GM13976 (cell line): Measurements from ENCODE around the gene CYP3A5.
"Not testable (repeated sequence)": the region's sequence is repeated elsewhere in the genome, so short reads cannot be mapped to it uniquely, and the experiment has no call there.

Experiments used
- DNase-seq: peaks from one replicate; pipeline ENCODE4 v3.0.0; 2012; ENCODE audit warnings: low spot score
- CTCF ChIP-seq: IDR thresholded peaks from 2 replicates; pipeline ENCODE4 v1.5.1; 2012; ENCODE audit warnings: borderline replicate concordance, mild to moderate bottlenecking; ENCODE audit not compliant: insufficient read depth; ENCODE audit errors: extremely low read depth, missing control alignments, control extremely low read depth
- in situ Hi-C: fragments of 300-500 bp; cut with MboI; formaldehyde crosslinking; loops from one replicate; pipeline ENCODE4 v1.12.0; 2022; ENCODE audit warnings: low sequenced_read_pairs, mixed read lengths, inconsistent platforms; ENCODE audit not compliant: unreplicated experiment

Gene CYP3A5

GRCh38 chr7:99645590-99645989 lies 34.2 kb downstream of the CYP3A5 start:
- DNase-seq, result no peak

GRCh38 chr7:99644431-99644830 lies 35.4 kb downstream of the CYP3A5 start:
- in situ Hi-C loops, result no loop called here
- TF ChIP-seq CTCF, result no peak
- no peak for DNase-seq

More at GRCh38 chr7:99645590-99645989, 34.2 kb downstream of the CYP3A5 start:
- no peak for TF ChIP-seq CTCF
- in situ Hi-C loops, result no loop called here

- DNase-seq, result no peak
- in situ Hi-C loops, result no loop called here
- no peak for TF ChIP-seq CTCF
Observed at GRCh38 chr7:99643464-99643863, 36.3 kb downstream of the CYP3A5 start.

- in situ Hi-C loops, result no loop called here
- DNase-seq, result no peak
Observed at GRCh38 chr7:99642027-99642426, 37.8 kb downstream of the CYP3A5 start.

GRCh38 chr7:99639267-99639666 lies 40.5 kb downstream of the CYP3A5 start:
- in situ Hi-C loops, result no loop called here
- TF ChIP-seq CTCF, result no peak
- no peak for DNase-seq

More at GRCh38 chr7:99642027-99642426, 37.8 kb downstream of the CYP3A5 start:
- TF ChIP-seq CTCF, result no peak

GRCh38 chr7:99638731-99639130 lies 41.1 kb downstream of the CYP3A5 start:
- in situ Hi-C loops, result no loop called here
- TF ChIP-seq CTCF, result no peak
- DNase-seq, result no peak

GRCh38 chr7:99637414-99637813 lies 42.4 kb downstream of the CYP3A5 start:
- DNase-seq, in situ Hi-C loops: not testable (repeated sequence)
